HG02763 (cell line): ENCODE measurements around the gene GID8.
A peak's percentile ranks its signal among the peaks of the same experiment; 100 is the strongest.
"Not testable (repeated sequence)": the region's sequence is repeated elsewhere in the genome, so short reads cannot be mapped to it uniquely, and the experiment has no call there.

Experiments used
- ATAC-seq: cut with Tn5 transposase; IDR thresholded peaks from one replicate; pipeline ENCODE4 v1.9.1; 2021; ENCODE audit warnings: mild to moderate bottlenecking, moderate library complexity; ENCODE audit not compliant: unreplicated experiment

GID8 gene

GRCh38 chr20:62921119-62921687 is 16.7 kb upstream of the GID8 start:
- ATAC-seq = no peak

- no peak for ATAC-seq
Observed at GRCh38 chr20:62922451-62922921, 15.5 kb upstream of the GID8 start.

GRCh38 chr20:62923059-62923668 is 14.8 kb upstream of the GID8 start:
- not testable (repeated sequence) for ATAC-seq

- no peak for ATAC-seq
Observed at GRCh38 chr20:62923669-62924441, 14.1 kb upstream of the GID8 start.

GRCh38 chr20:62924442-62925075 is 13.4 kb upstream of the GID8 start:
- ATAC-seq = no peak

- no peak for ATAC-seq
Observed at GRCh38 chr20:62925076-62925419, 12.9 kb upstream of the GID8 start.

- ATAC-seq = peak; percentile 10
Observed at GRCh38 chr20:62925420-62926228, 12.3 kb upstream of the GID8 start.

GRCh38 chr20:62926229-62927127 is 11.5 kb upstream of the GID8 start, which contains the start of gene DIDO1:
DIDO1 (minus strand) TSS chr20:62926505.
- ATAC-seq = peak; percentile 81

- no peak for ATAC-seq
Observed at GRCh38 chr20:62927128-62927705, 10.7 kb upstream of the GID8 start.

GRCh38 chr20:62928246-62928939 is 9.6 kb upstream of the GID8 start:
- ATAC-seq = no peak

- ATAC-seq = no peak
Observed at GRCh38 chr20:62929051-62929538, 8.9 kb upstream of the GID8 start.

GRCh38 chr20:62931464-62931863 is 6.5 kb upstream of the GID8 start:
- no peak for ATAC-seq

GRCh38 chr20:62933966-62934365 is 4.0 kb upstream of the GID8 start:
- no peak for ATAC-seq

GRCh38 chr20:62935204-62935967 is 2.6 kb upstream of the GID8 start:
- no peak for ATAC-seq

- ATAC-seq = no peak
Observed at GRCh38 chr20:62935968-62936585, 1.9 kb upstream of the GID8 start.

- peak; percentile 86 for ATAC-seq
Observed at GRCh38 chr20:62937268-62938104, 461 bp upstream of the GID8 start.

- ATAC-seq = no peak
Observed at GRCh38 chr20:62940875-62941274, 2.9 kb downstream of the GID8 start.
